ENCODE data around the gene ZDHHC17.
A peak's percentile ranks its signal among the peaks of the same experiment; 100 is the strongest.

Gene ZDHHC17

DNA sequence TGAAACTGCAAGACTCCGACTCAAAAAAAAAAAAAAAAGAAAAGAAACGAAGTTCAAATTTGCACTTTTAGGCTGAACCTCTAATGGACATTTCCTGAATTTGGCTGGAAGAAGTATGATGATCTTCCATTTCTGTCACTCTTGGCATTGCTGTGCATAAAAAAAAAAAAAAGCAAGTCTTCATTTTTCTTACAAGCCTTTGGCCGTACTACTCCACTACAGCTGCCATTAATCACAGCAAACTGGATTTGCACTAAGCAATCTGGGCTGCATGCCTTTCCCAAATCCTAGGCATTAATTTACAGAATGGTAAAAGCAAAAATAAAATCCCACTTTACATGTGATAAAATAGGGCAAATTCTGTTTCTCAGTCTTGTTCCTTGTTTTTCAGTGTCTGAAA is 107.8 kb downstream of the ZDHHC17 start:
- H3K4me3 ChIP-seq (replicated peaks; ENCODE audit: low read depth, low read length), result no peak overlapping the region
- TF ChIP-seq, protein P1, sequence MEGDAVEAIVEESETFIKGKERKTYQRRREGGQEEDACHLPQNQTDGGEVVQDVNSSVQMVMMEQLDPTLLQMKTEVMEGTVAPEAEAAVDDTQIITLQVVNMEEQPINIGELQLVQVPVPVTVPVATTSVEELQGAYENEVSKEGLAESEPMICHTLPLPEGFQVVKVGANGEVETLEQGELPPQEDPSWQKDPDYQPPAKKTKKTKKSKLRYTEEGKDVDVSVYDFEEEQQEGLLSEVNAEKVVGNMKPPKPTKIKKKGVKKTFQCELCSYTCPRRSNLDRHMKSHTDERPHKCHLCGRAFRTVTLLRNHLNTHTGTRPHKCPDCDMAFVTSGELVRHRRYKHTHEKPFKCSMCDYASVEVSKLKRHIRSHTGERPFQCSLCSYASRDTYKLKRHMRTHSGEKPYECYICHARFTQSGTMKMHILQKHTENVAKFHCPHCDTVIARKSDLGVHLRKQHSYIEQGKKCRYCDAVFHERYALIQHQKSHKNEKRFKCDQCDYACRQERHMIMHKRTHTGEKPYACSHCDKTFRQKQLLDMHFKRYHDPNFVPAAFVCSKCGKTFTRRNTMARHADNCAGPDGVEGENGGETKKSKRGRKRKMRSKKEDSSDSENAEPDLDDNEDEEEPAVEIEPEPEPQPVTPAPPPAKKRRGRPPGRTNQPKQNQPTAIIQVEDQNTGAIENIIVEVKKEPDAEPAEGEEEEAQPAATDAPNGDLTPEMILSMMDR (IDR thresholded peaks at IDR 0.05; ENCODE audit: low read depth, low read length, missing control alignments), result no peak
- no peak for DNase-seq (ENCODE audit: extremely low read depth, low read depth)

DNA sequence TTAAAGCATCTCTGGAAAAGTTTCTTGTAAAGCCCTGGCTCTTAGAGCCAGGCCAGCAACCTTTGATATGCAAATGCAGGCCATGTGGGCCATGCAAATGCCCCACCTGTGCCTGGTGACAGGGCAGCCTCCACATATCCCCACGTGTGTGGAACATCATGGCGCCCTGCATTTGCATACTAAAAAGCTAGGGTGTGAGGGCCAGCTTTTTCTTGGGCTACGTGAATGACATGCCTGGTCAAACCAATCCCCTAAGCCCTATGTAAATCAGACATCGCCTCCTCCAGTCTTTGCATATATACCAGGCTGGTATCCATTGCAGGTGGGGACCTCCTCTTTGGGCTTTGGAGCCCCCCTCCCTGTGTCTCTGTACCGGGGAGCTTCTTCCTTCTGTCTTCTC is 108.5 kb downstream of the ZDHHC17 start:
- no peak overlapping the region for H3K4me3 ChIP-seq (replicated peaks; ENCODE audit: low read depth, low read length)
- no peak for DNase-seq (ENCODE audit: extremely low read depth, low read depth)
- TF ChIP-seq, protein P1 (IDR thresholded peaks at IDR 0.05; ENCODE audit: low read depth, low read length, missing control alignments), result no peak

DNA sequence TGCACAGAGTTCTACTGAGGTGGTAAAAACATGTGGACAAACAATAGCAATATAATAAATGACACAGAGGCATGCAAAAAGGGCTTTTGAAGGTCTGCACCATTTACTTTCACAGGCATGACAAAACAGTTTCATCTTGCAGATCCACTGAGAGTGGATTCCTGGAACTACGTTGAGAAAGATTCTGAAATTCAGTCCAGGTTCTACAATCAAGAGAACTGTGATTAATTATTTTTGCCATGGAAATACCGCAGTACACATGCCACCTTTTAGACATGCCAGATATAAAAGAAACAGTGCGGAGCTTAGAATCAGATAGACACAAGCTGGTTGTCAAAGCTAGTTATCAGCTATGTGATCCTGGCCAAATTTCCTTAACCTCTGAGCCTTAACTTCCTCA is 110.1 kb downstream of the ZDHHC17 start:
- H3K4me3 ChIP-seq (replicated peaks; ENCODE audit: low read depth, low read length), result no peak overlapping the region
- no peak for DNase-seq (ENCODE audit: extremely low read depth, low read depth)
- TF ChIP-seq, protein P1 (IDR thresholded peaks at IDR 0.05; ENCODE audit: low read depth, low read length, missing control alignments), result no peak

DNA sequence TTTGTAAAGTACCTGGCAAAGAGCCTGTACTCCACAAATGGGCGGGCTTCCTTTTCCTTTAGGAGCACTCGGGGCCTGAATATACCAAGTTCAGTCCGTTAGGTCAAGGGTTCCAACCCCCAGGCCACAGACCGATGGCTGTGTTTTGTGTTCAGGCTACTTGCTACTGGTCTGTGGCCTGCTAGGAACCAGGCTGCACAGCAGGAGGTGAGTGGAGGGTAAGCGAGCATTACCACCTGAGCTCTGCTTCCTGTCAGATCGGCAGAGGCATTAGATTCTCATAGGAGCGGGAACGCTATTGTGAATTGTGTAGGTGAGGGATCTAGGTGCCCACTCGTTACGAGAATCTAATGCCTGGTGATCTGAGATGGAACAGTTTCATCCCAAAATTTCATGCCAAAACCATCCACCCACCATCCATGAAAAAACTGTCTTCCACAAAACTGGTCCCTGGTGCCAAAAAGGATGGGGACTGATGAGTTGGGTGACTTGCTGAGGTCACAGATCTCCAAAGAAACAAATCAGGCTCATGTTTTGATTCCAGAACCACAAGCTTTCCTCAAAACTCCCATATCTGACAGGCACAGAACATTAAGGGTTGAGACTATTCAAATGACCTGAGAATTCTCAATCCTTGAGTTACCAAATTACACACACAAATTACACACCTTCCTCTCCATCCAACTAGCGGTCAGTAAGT is 110.7 kb downstream of the ZDHHC17 start:
- DNase-seq (ENCODE audit: extremely low read depth, low read depth), result no peak
- no peak overlapping the region for H3K4me3 ChIP-seq (replicated peaks; ENCODE audit: low read depth, low read length)
- TF ChIP-seq, protein P1 (IDR thresholded peaks at IDR 0.05; ENCODE audit: low read depth, low read length, missing control alignments), result no peak

DNA sequence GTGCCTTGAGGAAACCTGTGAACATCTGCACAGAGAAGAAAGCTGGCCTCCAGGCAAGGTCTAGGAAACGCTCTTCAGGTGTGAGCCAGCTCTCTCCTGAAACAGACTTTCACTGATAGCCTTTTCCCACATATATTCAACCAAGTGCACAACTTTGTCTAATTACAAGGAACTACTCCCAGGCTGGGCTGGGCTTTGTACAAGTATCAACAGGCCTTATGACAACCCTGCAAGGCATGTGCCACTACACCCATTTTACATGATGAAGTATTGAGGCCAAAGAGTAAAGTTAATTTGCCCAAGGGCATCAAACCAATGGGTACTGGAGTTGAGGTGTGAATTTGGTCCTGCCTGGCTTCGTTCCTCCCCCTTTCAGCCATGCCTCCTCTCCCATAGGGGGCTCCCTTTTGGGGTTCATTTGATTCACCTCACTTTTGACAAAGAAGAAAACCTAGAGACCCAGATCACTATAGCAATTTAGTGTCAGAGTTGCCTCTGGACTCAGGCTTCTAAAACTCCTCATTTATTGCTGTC is 112.8 kb downstream of the ZDHHC17 start:
- DNase-seq (ENCODE audit: extremely low read depth, low read depth), result no peak
- TF ChIP-seq, protein P1 (IDR thresholded peaks at IDR 0.05; ENCODE audit: low read depth, low read length, missing control alignments), result no peak
- H3K4me3 ChIP-seq (replicated peaks; ENCODE audit: low read depth, low read length), result 0 out of 2 replicates have a peak overlapping the region, but pooled peaks have one; percentile 1

DNA sequence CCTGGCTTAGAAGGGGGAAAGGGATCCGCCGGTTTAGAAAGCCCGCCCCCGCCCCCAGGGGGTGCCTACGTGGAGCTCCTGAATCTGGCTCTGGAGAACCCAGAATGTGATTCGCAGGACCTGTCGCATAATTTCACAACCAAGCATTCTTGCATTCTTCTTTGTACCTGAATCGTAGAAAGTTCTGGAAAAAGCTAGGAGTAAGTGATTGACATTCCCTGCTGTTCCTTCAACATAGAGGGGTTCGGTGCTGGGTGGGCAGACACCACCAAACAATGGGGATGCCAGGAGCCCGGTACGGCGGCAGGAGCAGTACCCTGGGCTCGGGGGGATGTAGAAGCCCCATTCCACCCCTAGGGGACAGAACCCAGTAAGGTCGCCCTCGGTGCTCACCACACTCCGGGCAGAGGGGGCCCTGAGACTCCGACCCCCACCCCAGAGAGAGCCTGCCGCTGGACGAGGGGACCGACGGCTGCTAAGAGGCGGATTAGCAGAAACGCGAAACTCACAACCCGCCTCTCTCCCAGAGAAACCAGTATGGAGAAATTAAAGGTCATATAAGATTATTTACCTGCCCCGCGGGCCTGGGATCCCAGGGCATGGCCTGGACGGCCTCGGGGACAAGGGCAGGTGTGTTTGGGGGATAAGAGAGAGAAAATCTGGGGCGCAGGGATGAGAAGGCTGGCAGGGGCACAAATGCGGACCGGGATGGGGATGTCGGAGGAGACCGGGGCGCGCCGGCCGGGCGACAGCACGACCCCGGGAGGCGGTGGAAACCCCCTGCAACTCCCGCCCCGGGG is 114.4 kb downstream of the ZDHHC17 start:
- TF ChIP-seq, protein P1 (IDR thresholded peaks at IDR 0.05; ENCODE audit: low read depth, low read length, missing control alignments), result peak; percentile 19
- DNase-seq (ENCODE audit: extremely low read depth, low read depth), result no peak
- peak overlapping the region; percentile 74 for H3K4me3 ChIP-seq (replicated peaks; ENCODE audit: low read depth, low read length)

All from HFF-Myc (cell line).